OCI-LY3 (cell line): Measurements from ENCODE around the gene SMURF2.

Source experiments
- H2AFZ ChIP-seq: fragments of 200-600, 300-600 bp; shearing (Covaris generic); 2 replicates; pipeline ENCODE4 v1.6.0; 2014; ENCODE audit warnings: antibody characterized with exemption, low read depth, low read length
- H3K27ac ChIP-seq: fragments of 200-600, 300-600 bp; sonication (generic); 2 replicates; pipeline ENCODE4 v1.5.1; 2014; ENCODE audit warnings: mild to moderate bottlenecking, low read length, moderate library complexity, mixed read lengths
- H3K27me3 ChIP-seq: fragments of 200-600, 300-600 bp; sonication (generic); 2 replicates; pipeline ENCODE4 v1.6.1; 2014; ENCODE audit warnings: low read depth, low read length, mixed read lengths
- H3K36me3 ChIP-seq: fragments of 200-600, 300-600 bp; sonication (generic); replicated peaks from 2 replicates; pipeline ENCODE3; 2014; ENCODE audit warnings: low read depth, low read length, mixed read lengths
- H3K4me1 ChIP-seq: fragments of 300-600, 200-600 bp; sonication (generic); 2 replicates; pipeline ENCODE4 v1.6.1; 2014; ENCODE audit warnings: low read length, mixed read lengths
- H3K4me2 ChIP-seq: fragments of 200-600, 300-600 bp; sonication (generic); 2 replicates; pipeline ENCODE4 v1.6.1; 2014; ENCODE audit warnings: low read length, mixed read lengths
- H3K4me3 ChIP-seq: fragments of 300-600, 200-600 bp; sonication (generic); 2 replicates; pipeline ENCODE4 v1.5.1; 2014; ENCODE audit warnings: antibody characterized with exemption, mild to moderate bottlenecking, low read length, moderate library complexity
- H3K79me2 ChIP-seq: fragments of 300-600, 200-600 bp; shearing (Covaris generic); 2 replicates; pipeline ENCODE4 v1.6.1; 2014; ENCODE audit warnings: mild to moderate bottlenecking, low read length, mixed read lengths
- H3K9ac ChIP-seq: fragments of 300-600, 200-600 bp; shearing (Covaris generic); 2 replicates; pipeline ENCODE4 v1.6.0; 2014; ENCODE audit warnings: mild to moderate bottlenecking, low read length, moderate library complexity
- H3K9me3 ChIP-seq: fragments of 200-600, 300-600 bp; shearing (Covaris generic); 2 replicates; pipeline ENCODE4 v1.6.1; 2014; ENCODE audit warnings: low read length, mixed read lengths; ENCODE audit not compliant: insufficient read depth
- H4K20me1 ChIP-seq: fragments of 200-600, 300-600 bp; sonication (generic); 2 replicates; pipeline ENCODE4 v1.6.1; 2016; ENCODE audit warnings: low read length, mixed read lengths; ENCODE audit not compliant: insufficient read depth
- CTCF ChIP-seq: fragments of 200-600, 300-600 bp; sonication (generic); IDR thresholded peaks from 2 replicates; pipeline ENCODE4 v1.5.1; 2014; ENCODE audit warnings: antibody characterized with exemption, low read length, low read depth
- EZH2phosphoT487 ChIP-seq: fragments of 200-600 bp; shearing (Covaris generic); IDR thresholded peaks from 2 replicates; pipeline ENCODE4 v1.6.1; 2018; ENCODE audit warnings: antibody characterized with exemption, mixed run types, low read depth

SMURF2 gene

GRCh38 chr17:64632194-64632593, 29.9 kb downstream of the SMURF2 start:
- Histone ChIP-seq H3K27ac (no peak overlapping the region), H2AFZ (no peak overlapping the region), H3K9ac (no peak overlapping the region), H4K20me1 (peaks cover 46% of the 10 kb centered on the region), H3K4me2 (no peak overlapping the region), H3K9me3 (no peaks in the 10 kb centered on the region), H3K79me2 (peaks cover 42% of the 10 kb centered on the region), H3K27me3 (no peaks in the 10 kb centered on the region), H3K4me3 (no peak overlapping the region), H3K36me3 (no peaks in the 10 kb centered on the region), H3K4me1 (peaks cover 26% of the 10 kb centered on the region)
- TF ChIP-seq CTCF: no peak
- no peak for TF ChIP-seq EZH2phosphoT487

- no peaks in the 10 kb centered on the region for H3K36me3 ChIP-seq
- no peak overlapping the region for H3K9ac ChIP-seq
- H4K20me1 ChIP-seq: peaks cover 46% of the 10 kb centered on the region
- no peak overlapping the region for H3K27ac ChIP-seq
- H3K79me2 ChIP-seq: peaks cover 37% of the 10 kb centered on the region
- no peaks in the 10 kb centered on the region for H3K27me3 ChIP-seq
- H3K9me3 ChIP-seq: no peaks in the 10 kb centered on the region
- H2AFZ ChIP-seq: no peak overlapping the region
- no peak overlapping the region for H3K4me2 ChIP-seq
- TF ChIP-seq CTCF (no peak), EZH2phosphoT487 (no peak)
- peaks cover 17% of the 10 kb centered on the region for H3K4me1 ChIP-seq
- no peak overlapping the region for H3K4me3 ChIP-seq
Measured at GRCh38 chr17:64630309-64631223, 31.5 kb downstream of the SMURF2 start.

GRCh38 chr17:64628641-64629040, 33.5 kb downstream of the SMURF2 start:
- Histone ChIP-seq H3K36me3 (no peaks in the 10 kb centered on the region), H3K79me2 (peaks cover 26% of the 10 kb centered on the region), H4K20me1 (peaks cover 42% of the 10 kb centered on the region), H3K9ac (no peak overlapping the region), H3K4me2 (peak overlapping the region; percentile 63), H3K27me3 (no peaks in the 10 kb centered on the region), H3K4me3 (peak overlapping the region; percentile 52), H3K9me3 (no peaks in the 10 kb centered on the region), H3K4me1 (peaks cover 14% of the 10 kb centered on the region), H3K27ac (no peak overlapping the region), H2AFZ (no peak overlapping the region)
- no peak for TF ChIP-seq EZH2phosphoT487
- TF ChIP-seq CTCF: no peak

GRCh38 chr17:64627797-64628196, 34.3 kb downstream of the SMURF2 start:
- Histone ChIP-seq H4K20me1 (peaks cover 47% of the 10 kb centered on the region), H3K9ac (no peak overlapping the region), H2AFZ (no peak overlapping the region), H3K79me2 (peaks cover 26% of the 10 kb centered on the region), H3K4me2 (0 out of 2 replicates have a peak overlapping the region, but pooled peaks have one; percentile 63), H3K4me1 (peaks cover 14% of the 10 kb centered on the region), H3K27ac (no peak overlapping the region), H3K9me3 (no peaks in the 10 kb centered on the region), H3K4me3 (no peak overlapping the region), H3K27me3 (no peaks in the 10 kb centered on the region), H3K36me3 (no peaks in the 10 kb centered on the region)
- no peak for TF ChIP-seq EZH2phosphoT487
- TF ChIP-seq CTCF: no peak
